SK-N-SH (cell line): Measurements from ENCODE around the gene DNHD1. TPM values are rescaled to one million over a fixed set of nuclear protein-coding genes. Genes with fewer than 3 reads are reported as not detected.
"Not testable (repeated sequence)": the region's sequence is repeated elsewhere in the genome, so short reads cannot be mapped to it uniquely, and the experiment has no call there.

ENCODE experiments used
- CTCF ChIA-PET: fragments of 300-600, 350-600 bp; formaldehyde crosslinking; extraction: SDS; loops from one replicate; lab custom pipeline; 2021; lab: Yijun Ruan, JAX
- POLR2A ChIA-PET: fragments of 350-600 bp; sonication (Branson Sonifier 250); formaldehyde crosslinking; extraction: SDS; loops from one replicate; lab custom pipeline; 2020; ENCODE audit warnings: antibody characterized with exemption, inconsistent platforms; lab: Yijun Ruan, JAX
- DNase-seq: peaks from one replicate; pipeline ENCODE4 v3.0.0; 2012
- H2AFZ ChIP-seq: fragments of 200-600 bp; sonication (generic); 2 replicates; pipeline ENCODE4 v1.8.1; 2016; ENCODE audit warnings: antibody characterized with exemption, mild to moderate bottlenecking, low read depth
- H3F3A ChIP-seq: fragments of 200-600 bp; sonication (generic); replicated peaks from 2 replicates; pipeline ENCODE3; 2016; ENCODE audit warnings: antibody characterized with exemption, mild to moderate bottlenecking; ENCODE audit not compliant: insufficient read depth
- H3K27ac ChIP-seq, 2 experiments: fragments of 200-500 bp in 1 of 2; fragments of 200-600 bp in 1 of 2; sonication (Bioruptor generic) in 1 of 2; sonication (generic), shearing (Covaris generic) in 1 of 2; 2 replicates each; pipeline versions ENCODE4 v1.5.1 to v1.6.1; 2014 to 2016; ENCODE audit warnings: low read depth in 2 of 2, inconsistent platforms in 1 of 2, low read length in 1 of 2, mild to moderate bottlenecking in 1 of 2, mixed read lengths in 1 of 2
- H3K27me3 ChIP-seq: fragments of 200-600 bp; sonication (generic), shearing (Covaris generic); 2 replicates; pipeline ENCODE4 v1.6.1; 2016; ENCODE audit warnings: mixed run types; ENCODE audit not compliant: insufficient read depth
- H3K36me3 ChIP-seq, 2 experiments: fragments of 200-500 bp in 1 of 2; fragments of 200-600 bp in 1 of 2; sonication (Bioruptor generic) in 1 of 2; sonication (generic) in 1 of 2; replicated peaks in 1 of 2; 2 replicates each; pipeline versions ENCODE3 to v1.5.1; 2014 to 2016; ENCODE audit warnings: low read length in 1 of 2, mild to moderate bottlenecking in 1 of 2; ENCODE audit not compliant: insufficient read depth in 2 of 2, control insufficient read depth in 1 of 2
- H3K4me1 ChIP-seq, 2 experiments: fragments of 200-500 bp in 1 of 2; fragments of 200-600 bp in 1 of 2; sonication (Bioruptor generic) in 1 of 2; sonication (generic), shearing (Covaris generic) in 1 of 2; 2 replicates each; pipeline versions ENCODE4 v1.5.1 to v1.6.1; 2014 to 2016; ENCODE audit warnings: low read depth in 1 of 2, low read length in 1 of 2, mixed run types in 1 of 2; ENCODE audit not compliant: insufficient read depth in 2 of 2, control insufficient read depth in 1 of 2
- H3K4me2 ChIP-seq: fragments of 200-600 bp; sonication (generic), shearing (Covaris generic); 2 replicates; pipeline ENCODE4 v1.6.1; 2017; ENCODE audit warnings: mixed run types
- H3K4me3 ChIP-seq, 2 experiments: fragments of 200-500 bp in 1 of 2; fragments of 200-600 bp in 1 of 2; sonication (Bioruptor generic) in 1 of 2; sonication (generic), shearing (Covaris generic) in 1 of 2; 2 replicates each; pipeline versions ENCODE4 v1.5.1 to v1.8.1; 2014 to 2016; ENCODE audit warnings: low read depth in 2 of 2, inconsistent platforms in 1 of 2, low read length in 1 of 2, mild to moderate bottlenecking in 1 of 2, mixed read lengths in 1 of 2, moderate library complexity in 1 of 2
- H3K79me2 ChIP-seq: fragments of 200-600 bp; sonication (generic); 2 replicates; pipeline ENCODE4 v1.8.1; 2017; ENCODE audit warnings: mild to moderate bottlenecking; ENCODE audit not compliant: insufficient read depth
- H3K9ac ChIP-seq: fragments of 200-600 bp; sonication (generic); 2 replicates; pipeline ENCODE4 v1.6.1; 2017; ENCODE audit warnings: mixed run types
- H3K9me2 ChIP-seq: fragments of 200-600 bp; sonication (generic); 2 replicates; pipeline ENCODE4 v1.6.1; 2017; ENCODE audit warnings: mixed run types
- H3K9me3 ChIP-seq: fragments of 200-600 bp; sonication (generic); 2 replicates; pipeline ENCODE4 v1.6.1; 2017; ENCODE audit warnings: mixed run types, mild to moderate bottlenecking, moderate library complexity
- H4K20me1 ChIP-seq: fragments of 200-600 bp; sonication (generic); 2 replicates; pipeline ENCODE4 v1.6.1; 2017; ENCODE audit warnings: mild to moderate bottlenecking, mixed run types; ENCODE audit not compliant: insufficient read depth
- CHD2 ChIP-seq: fragments of 150-350 bp; IDR thresholded peaks from 2 replicates; pipeline ENCODE4 v1.6.1; 2018; ENCODE audit warnings: low read length; ENCODE audit not compliant: partially characterized antibody
- CTCF ChIP-seq: fragments of 200-600 bp; sonication (generic); IDR thresholded peaks from 2 replicates; pipeline ENCODE4 v1.6.1; 2017; ENCODE audit warnings: antibody characterized with exemption, mild to moderate bottlenecking, moderate library complexity
- EP300 ChIP-seq, 2 experiments: IDR thresholded peaks; 2 replicates each; pipeline versions ENCODE4 v1.4.0 to v1.6.1; 2012; ENCODE audit warnings: borderline replicate concordance in 1 of 2, low read depth in 1 of 2, low read length in 1 of 2
- IRF3 ChIP-seq: fragments of 150-350 bp; IDR thresholded peaks from 2 replicates; pipeline ENCODE4 v1.6.1; 2016; ENCODE audit warnings: mild to moderate bottlenecking, low read depth, low read length
- JUND ChIP-seq: IDR thresholded peaks from 2 replicates; pipeline ENCODE4 v1.4.0; 2012
- MXI1 ChIP-seq: IDR thresholded peaks from 2 replicates; pipeline ENCODE4 v1.6.1; 2012; ENCODE audit warnings: mild to moderate bottlenecking, low read depth, low read length, improper control_type of control experiment
- NRF1 ChIP-seq: IDR thresholded peaks from 2 replicates; pipeline ENCODE4 v1.6.1; 2012; ENCODE audit warnings: low read depth, mild to moderate bottlenecking, low read length
- RAD21 ChIP-seq: IDR thresholded peaks from 2 replicates; pipeline ENCODE4 v1.6.1; 2012; ENCODE audit warnings: mild to moderate bottlenecking, low read length
- REST ChIP-seq: IDR thresholded peaks from 2 replicates; pipeline ENCODE4 v1.6.1; 2012; ENCODE audit warnings: mild to moderate bottlenecking, low read depth, low read length, moderate library complexity
- RXRA ChIP-seq: IDR thresholded peaks from 2 replicates; pipeline ENCODE4 v1.4.0; 2012; ENCODE audit warnings: low read depth, mild to moderate bottlenecking, borderline replicate concordance
- TAF1 ChIP-seq: IDR thresholded peaks from 2 replicates; pipeline ENCODE4 v1.6.1; 2012; ENCODE audit warnings: low read depth, mild to moderate bottlenecking, low read length, moderate library complexity, borderline replicate concordance
- TCF12 ChIP-seq: IDR thresholded peaks from 2 replicates; pipeline ENCODE4 v1.4.0; 2012
- YY1 ChIP-seq: IDR thresholded peaks from 2 replicates; pipeline ENCODE4 v1.4.0; 2012; ENCODE audit warnings: low read depth, mild to moderate bottlenecking
- WGBS: methylation state at CpG from one replicate; pipeline ENCODE4 v1.1.6; 2017; ENCODE audit warnings: low lambda C conversion rate; 5-methylcytosine and 5-hydroxymethylcytosine counted together
- polyA plus RNA-seq, 3 experiments: library from polyadenylated mRNA; depleted of rRNA; stranded (reverse); fragments of >200 nt; gene quantifications; 2 replicates each; pipeline ENCODE4 v1.2.3, GENCODE V29; 2012

DNHD1 gene
- polyA plus RNA-seq, 1 of the 3 experiments (the other 2 are of a cell fraction) = 5.3 TPM

- WGBS = 100% methylated on average over 3 of the region's 3 CpGs
- peaks cover 7% of the 10 kb centered on the region for H3F3A ChIP-seq
- POLR2A ChIA-PET = no interaction called here
Measured at GRCh38 chr11:6520265-6520664, 23.2 kb downstream of the DNHD1 start.

GRCh38 chr11:6521946-6522345 is 24.9 kb downstream of the DNHD1 start:
- H3K27ac ChIP-seq, H3K27me3 ChIP-seq, H3K9ac ChIP-seq, POLR2A ChIA-PET, H3K9me2 ChIP-seq, H3K4me1 ChIP-seq, H3K79me2 ChIP-seq, H3K9me3 ChIP-seq, H3K4me2 ChIP-seq, DNase-seq, H3K4me3 ChIP-seq, H4K20me1 ChIP-seq, H3F3A ChIP-seq, H2AFZ ChIP-seq: not testable (repeated sequence)
- H3K36me3 ChIP-seq = peaks cover 12 to 26% of the 10 kb centered on the region in 2 experiments
- CTCF ChIA-PET = interaction anchor here (0.9 to 1.7 kb wide), 2 partner anchors 9 to 143 kb away, joined by 4 to 5 read pairs; no protein-coding TSS in a partner anchor
- WGBS = 91% methylated on average over 3 of the region's 3 CpGs

More at GRCh38 chr11:6520265-6520664, 23.2 kb downstream of the DNHD1 start:
- no peak overlapping the region for H3K4me3 ChIP-seq
- H3K9me3 ChIP-seq = no peaks in the 10 kb centered on the region
- H3K36me3 ChIP-seq = peaks cover 13 to 29% of the 10 kb centered on the region in 2 experiments
- H3K9me2 ChIP-seq = no peaks in the 10 kb centered on the region
- no peak overlapping the region for H3K4me2 ChIP-seq
- H3K79me2 ChIP-seq = no peaks in the 10 kb centered on the region
- H3K27ac ChIP-seq = no peak overlapping the region
- CTCF ChIA-PET = interaction anchor here (0.8 to 1.8 kb wide), 6 partner anchors 9 to 186 kb away, joined by 3 to 6 read pairs (median 3); no protein-coding TSS in a partner anchor
- TF ChIP-seq RAD21 (no peak), EP300 (IDR thresholded peaks at IDR 0.05; ENCODE audit: borderline replicate concordance in 1 of 2, low read depth in 1 of 2, low read length in 1 of 2) (no peak), RXRA (no peak), YY1 (no peak), REST (no peak), IRF3 (no peak), MXI1 (no peak), NRF1 (no peak), TAF1 (no peak), CHD2 (no peak), TCF12 (no peak), CTCF (no peak), JUND (no peak)
- no peak overlapping the region for H3K9ac ChIP-seq
- no peaks in the 10 kb centered on the region for H4K20me1 ChIP-seq
- peaks cover 0 to 4% of the 10 kb centered on the region in 2 experiments; a peak in 1 of 4 replicates for H3K4me1 ChIP-seq
- H3K27me3 ChIP-seq = no peaks in the 10 kb centered on the region
- no peak for DNase-seq
- no peak overlapping the region for H2AFZ ChIP-seq
